22Rv1 (cell line): ENCODE measurements around the gene DDAH1.

ENCODE experiments used
- CTCF ChIP-seq: fragments of 450-650 bp; IDR thresholded peaks from 2 replicates; pipeline ENCODE4 v1.5.1; 2017; ENCODE audit warnings: mild to moderate bottlenecking
- ZFX ChIP-seq: fragments of 450-650 bp; IDR thresholded peaks from 2 replicates; pipeline ENCODE4 v1.6.1; 2017; ENCODE audit warnings: antibody characterized with exemption, borderline replicate concordance

- TF ChIP-seq ZFX (no peak), CTCF (no peak)
Measured at GRCh38 chr1:85314726-85315125, 150.2 kb downstream of the DDAH1 start.
